Frontal cortex (tissue), 4 donors: ENCODE data around the gene ZFPL1. TPM values are rescaled to one million over a fixed set of nuclear protein-coding genes. Genes with fewer than 3 reads are reported as not detected.

Source experiments
- DNase-seq, 2 donors: peaks; one replicate each; pipeline ENCODE4 v3.0.0; 2012; ENCODE audit warnings: low spot score in 2 of 2
- FAIRE-seq: peaks from 2 replicates; lab custom pipeline; 2012; peaks lifted over from hg19 to GRCh38; lab: Jason Lieb, UNC
- total RNA-seq: library from RNA; depleted of rRNA; stranded (reverse); fragments of >200 nt; gene quantifications from one replicate; pipeline ENCODE4 v1.2.3, GENCODE V29; 2014
- donor health status: control.
- donor health status: control.
- donor health status: control.

ZFPL1 gene
- total RNA-seq, 1 donor from 2014 or later = 11.8 TPM

- FAIRE-seq (no peak), DNase-seq (no peak)
These were observed 41.4 kb downstream of the ZFPL1 start for GRCh38 chr11:65125197-65126056.

- DNase-seq (no peak), FAIRE-seq (no peak)
These were observed 42.7 kb downstream of the ZFPL1 start for GRCh38 chr11:65126624-65127274.

GRCh38 chr11:65127473-65128181 is 43.6 kb downstream of the ZFPL1 start:
- DNase-seq (no peak), FAIRE-seq (no peak)

GRCh38 chr11:65128182-65129145 is 44.4 kb downstream of the ZFPL1 start:
- DNase-seq (peak in 1 of 2 donors; percentile 2), FAIRE-seq (no peak)

- FAIRE-seq (no peak), DNase-seq (no peak)
These were observed 45.8 kb downstream of the ZFPL1 start for GRCh38 chr11:65129649-65130441.

- DNase-seq = no peak
- no peak for FAIRE-seq
These were observed 46.8 kb downstream of the ZFPL1 start for GRCh38 chr11:65130631-65131416.

- FAIRE-seq = no peak
- no peak for DNase-seq
These were observed 47.4 kb downstream of the ZFPL1 start for GRCh38 chr11:65131417-65131776.

GRCh38 chr11:65131895-65132237 is 47.8 kb downstream of the ZFPL1 start:
- DNase-seq (peak in 1 of 2 donors; percentile 4), FAIRE-seq (no peak)

- peak in 1 of 2 donors; percentile 3 for DNase-seq
- no peak for FAIRE-seq
These were observed 48.4 kb downstream of the ZFPL1 start for GRCh38 chr11:65132238-65132987.

GRCh38 chr11:65132988-65133700 is 49.1 kb downstream of the ZFPL1 start:
- no peak for FAIRE-seq
- peak in 1 of 2 donors; percentile 11 for DNase-seq

- DNase-seq (peak in 1 of 2 donors; percentile 21), FAIRE-seq (no peak)
These were observed 49.7 kb downstream of the ZFPL1 start for GRCh38 chr11:65133724-65134123.

- DNase-seq (peak; percentile 92 to 96), FAIRE-seq (no peak)
These were observed 50.4 kb downstream of the ZFPL1 start, which contains the start of gene SYVN1 for GRCh38 chr11:65134240-65134951. SYVN1 (minus strand) TSS chr11:65134519; CDS start chr11:65133601, 918 bp downstream.

GRCh38 chr11:65134952-65135632 is 51.1 kb downstream of the ZFPL1 start:
- peak; percentile 81 to 91 for DNase-seq
- no peak for FAIRE-seq

- FAIRE-seq (no peak), DNase-seq (no peak)
These were observed 51.7 kb downstream of the ZFPL1 start for GRCh38 chr11:65135633-65136145.

GRCh38 chr11:65136515-65137096 is 52.6 kb downstream of the ZFPL1 start:
- DNase-seq (no peak), FAIRE-seq (no peak)
